ENCODE measurements around the gene MRPS34. TPM values are rescaled to one million over a fixed set of nuclear protein-coding genes. Genes with fewer than 3 reads are reported as not detected.

Gene MRPS34
- total and polyA plus RNA-seq, 10 of the 15 experiments (the other 5 are each of a cell fraction or from before 2014, with no cell fraction given) = 3.6 to 285 (median 147) TPM

DNA sequence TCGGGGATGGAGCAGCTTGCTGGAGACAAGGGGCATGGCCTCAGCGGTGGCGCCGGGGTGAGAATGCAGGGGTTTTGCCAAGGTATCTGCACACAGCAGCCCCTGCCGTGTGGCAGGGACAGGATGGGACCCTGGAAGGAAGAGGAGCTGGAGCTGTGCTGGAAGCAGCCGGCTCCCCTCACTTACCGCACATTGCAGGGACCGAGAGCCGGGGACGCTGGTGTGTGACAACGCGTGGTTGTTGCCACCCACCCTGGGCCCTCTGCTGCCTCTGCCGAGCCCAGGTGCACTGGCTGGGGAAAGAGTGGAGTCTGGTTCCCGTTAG lies 12.9 kb upstream of the MRPS34 start (continued):
- TF ChIP-seq, protein P1, sequence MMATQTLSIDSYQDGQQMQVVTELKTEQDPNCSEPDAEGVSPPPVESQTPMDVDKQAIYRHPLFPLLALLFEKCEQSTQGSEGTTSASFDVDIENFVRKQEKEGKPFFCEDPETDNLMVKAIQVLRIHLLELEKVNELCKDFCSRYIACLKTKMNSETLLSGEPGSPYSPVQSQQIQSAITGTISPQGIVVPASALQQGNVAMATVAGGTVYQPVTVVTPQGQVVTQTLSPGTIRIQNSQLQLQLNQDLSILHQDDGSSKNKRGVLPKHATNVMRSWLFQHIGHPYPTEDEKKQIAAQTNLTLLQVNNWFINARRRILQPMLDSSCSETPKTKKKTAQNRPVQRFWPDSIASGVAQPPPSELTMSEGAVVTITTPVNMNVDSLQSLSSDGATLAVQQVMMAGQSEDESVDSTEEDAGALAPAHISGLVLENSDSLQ (IDR thresholded peaks at IDR 0.05) = no peak
- TF ChIP-seq TAF1 (IDR thresholded peaks at IDR 0.05; ENCODE audit: borderline replicate concordance, low read depth, low read length) (no peak), ASH2L (IDR thresholded peaks at IDR 0.05; ENCODE audit: borderline replicate concordance, low read depth) (no peak), RELA (IDR thresholded peaks at IDR 0.05; ENCODE audit: borderline replicate concordance, partially characterized antibody) (no peak), CHD1 (IDR thresholded peaks at IDR 0.05; ENCODE audit: low read depth, low read length) (no peak), ESRRA (IDR thresholded peaks at IDR 0.05; ENCODE audit: low read length) (no peak)
- TF ChIP-seq, protein P2, sequence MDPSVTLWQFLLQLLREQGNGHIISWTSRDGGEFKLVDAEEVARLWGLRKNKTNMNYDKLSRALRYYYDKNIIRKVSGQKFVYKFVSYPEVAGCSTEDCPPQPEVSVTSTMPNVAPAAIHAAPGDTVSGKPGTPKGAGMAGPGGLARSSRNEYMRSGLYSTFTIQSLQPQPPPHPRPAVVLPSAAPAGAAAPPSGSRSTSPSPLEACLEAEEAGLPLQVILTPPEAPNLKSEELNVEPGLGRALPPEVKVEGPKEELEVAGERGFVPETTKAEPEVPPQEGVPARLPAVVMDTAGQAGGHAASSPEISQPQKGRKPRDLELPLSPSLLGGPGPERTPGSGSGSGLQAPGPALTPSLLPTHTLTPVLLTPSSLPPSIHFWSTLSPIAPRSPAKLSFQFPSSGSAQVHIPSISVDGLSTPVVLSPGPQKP (IDR thresholded peaks at IDR 0.05; ENCODE audit: low read depth, low read length) = no peak
- TF ChIP-seq, protein P3, sequence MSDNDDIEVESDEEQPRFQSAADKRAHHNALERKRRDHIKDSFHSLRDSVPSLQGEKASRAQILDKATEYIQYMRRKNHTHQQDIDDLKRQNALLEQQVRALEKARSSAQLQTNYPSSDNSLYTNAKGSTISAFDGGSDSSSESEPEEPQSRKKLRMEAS (IDR thresholded peaks at IDR 0.05; ENCODE audit: low read depth, low read length) = no peak

DNA sequence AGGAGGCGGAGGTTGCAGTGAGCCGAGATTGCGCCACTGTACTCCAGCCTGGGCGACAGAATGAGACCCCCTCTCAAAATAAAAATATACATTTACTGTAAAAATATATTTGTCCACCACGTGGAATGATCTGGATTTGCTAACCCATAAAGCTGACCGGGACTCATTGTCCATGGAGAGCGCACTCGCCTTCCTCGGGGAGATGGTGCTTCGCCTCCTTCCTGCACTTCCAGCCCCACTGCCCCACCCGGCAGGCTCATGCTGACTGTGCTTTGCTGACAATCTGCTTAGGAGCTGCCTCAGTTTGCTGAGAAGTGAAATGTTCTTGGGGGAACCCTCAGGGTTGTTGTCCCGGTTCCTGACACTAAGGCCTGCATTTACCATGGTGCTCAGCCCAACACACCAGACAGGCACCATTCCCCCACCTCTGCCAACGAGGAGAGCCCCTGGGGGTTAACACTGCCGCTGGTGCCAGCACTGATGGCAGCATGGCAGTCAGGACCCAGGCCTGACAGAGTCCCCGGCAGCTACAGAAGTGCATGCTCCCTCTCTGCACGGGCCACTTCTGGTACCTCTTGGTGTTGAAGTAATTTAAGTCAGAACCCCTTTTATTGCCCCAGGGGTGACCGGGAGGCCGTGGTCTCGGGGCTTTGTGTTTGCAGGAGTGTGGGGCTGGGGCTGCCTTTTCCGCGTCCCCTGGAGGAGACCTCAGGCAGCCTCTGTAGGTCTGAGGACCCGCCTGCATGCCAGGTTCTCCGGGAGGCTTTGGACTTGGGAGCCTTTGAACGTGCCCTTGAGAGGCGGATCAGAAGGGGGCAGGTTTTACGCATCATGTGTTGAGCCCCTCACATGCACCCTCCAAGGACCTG lies 12.3 kb upstream of the MRPS34 start:
- H2AFZ ChIP-seq (ENCODE audit: control insufficient read depth, low read depth, low read length) = no peak overlapping the region
- H3K9me3 ChIP-seq (replicated peaks; ENCODE audit: control insufficient read depth, insufficient read depth, low read length) = no peaks in the 10 kb centered on the region
- FAIRE-seq = no peak
- ChIA-PET POLR2A (no interaction called here), RAD21 (ENCODE audit: unreplicated experiment) (no interaction called here), CTCF (no interaction called here), SMC1A (ENCODE audit: uncharacterized antibody, unreplicated experiment) (no interaction called here)
- intact Hi-C loops (cut with micrococcal nuclease; ENCODE audit: unreplicated experiment) (no loop called here), in situ Hi-C loops (cut with MboI) (no loop called here)
- H3K27ac ChIP-seq (ENCODE audit: control insufficient read depth, insufficient read depth) = no peak overlapping the region
- H4K20me1 ChIP-seq (ENCODE audit: control insufficient read depth, insufficient read depth) = no peaks in the 10 kb centered on the region
- ATAC-seq = no peak
- BruUV-seq (replicated peaks) = no TSS peak
- WGBS (ENCODE audit: insufficient coverage, insufficient replicate concordance, low lambda C conversion rate, missing lambda C conversion rate) = 94% methylated on average over 26 of the region's 26 CpGs
- 0 out of 2 replicates have a peak overlapping the region, but pooled peaks have one; percentile 17 for H3K4me2 ChIP-seq (ENCODE audit: control insufficient read depth, insufficient read depth)
- no peaks in the 10 kb centered on the region for H3K27me3 ChIP-seq (replicated peaks in 1 of 2; ENCODE audit: control insufficient read depth in 2 of 2, insufficient read depth in 2 of 2, low read length in 1 of 2)
- H3K9ac ChIP-seq (ENCODE audit: control insufficient read depth, insufficient read depth, low read length) = no peak overlapping the region
- H3K36me3 ChIP-seq (ENCODE audit: control insufficient read depth in 2 of 2, insufficient read depth in 2 of 2, low read length in 1 of 2) = peaks cover 4 to 8% of the 10 kb centered on the region in 2 experiments; a peak in 3 of 4 replicates
- H3K4me3 ChIP-seq = no peak overlapping the region
- H3K4me1 ChIP-seq (ENCODE audit: control insufficient read depth, insufficient read depth, low read length) = peaks cover 6% of the 10 kb centered on the region; the same call in 1 of the 2 replicates
- no peak for DNase-seq (ENCODE audit: low read depth, low spot score)
- H3K79me2 ChIP-seq (ENCODE audit: control insufficient read depth, insufficient read depth, low read length) = peaks cover 15% of the 10 kb centered on the region
- TF ChIP-seq CBFB (IDR thresholded peaks at IDR 0.05; ENCODE audit: low read depth) (no peak), CREB1 (IDR thresholded peaks at IDR 0.05; ENCODE audit: low read depth) (no peak), RAD21 (IDR thresholded peaks at IDR 0.05; ENCODE audit: insufficient read depth, low read depth, low read length) (no peak), RBBP5 (conservative IDR thresholded peaks at IDR 0.05) (no peak), KDM1A (IDR thresholded peaks at IDR 0.05; ENCODE audit: borderline replicate concordance) (no peak)
- TF ChIP-seq, protein P4, sequence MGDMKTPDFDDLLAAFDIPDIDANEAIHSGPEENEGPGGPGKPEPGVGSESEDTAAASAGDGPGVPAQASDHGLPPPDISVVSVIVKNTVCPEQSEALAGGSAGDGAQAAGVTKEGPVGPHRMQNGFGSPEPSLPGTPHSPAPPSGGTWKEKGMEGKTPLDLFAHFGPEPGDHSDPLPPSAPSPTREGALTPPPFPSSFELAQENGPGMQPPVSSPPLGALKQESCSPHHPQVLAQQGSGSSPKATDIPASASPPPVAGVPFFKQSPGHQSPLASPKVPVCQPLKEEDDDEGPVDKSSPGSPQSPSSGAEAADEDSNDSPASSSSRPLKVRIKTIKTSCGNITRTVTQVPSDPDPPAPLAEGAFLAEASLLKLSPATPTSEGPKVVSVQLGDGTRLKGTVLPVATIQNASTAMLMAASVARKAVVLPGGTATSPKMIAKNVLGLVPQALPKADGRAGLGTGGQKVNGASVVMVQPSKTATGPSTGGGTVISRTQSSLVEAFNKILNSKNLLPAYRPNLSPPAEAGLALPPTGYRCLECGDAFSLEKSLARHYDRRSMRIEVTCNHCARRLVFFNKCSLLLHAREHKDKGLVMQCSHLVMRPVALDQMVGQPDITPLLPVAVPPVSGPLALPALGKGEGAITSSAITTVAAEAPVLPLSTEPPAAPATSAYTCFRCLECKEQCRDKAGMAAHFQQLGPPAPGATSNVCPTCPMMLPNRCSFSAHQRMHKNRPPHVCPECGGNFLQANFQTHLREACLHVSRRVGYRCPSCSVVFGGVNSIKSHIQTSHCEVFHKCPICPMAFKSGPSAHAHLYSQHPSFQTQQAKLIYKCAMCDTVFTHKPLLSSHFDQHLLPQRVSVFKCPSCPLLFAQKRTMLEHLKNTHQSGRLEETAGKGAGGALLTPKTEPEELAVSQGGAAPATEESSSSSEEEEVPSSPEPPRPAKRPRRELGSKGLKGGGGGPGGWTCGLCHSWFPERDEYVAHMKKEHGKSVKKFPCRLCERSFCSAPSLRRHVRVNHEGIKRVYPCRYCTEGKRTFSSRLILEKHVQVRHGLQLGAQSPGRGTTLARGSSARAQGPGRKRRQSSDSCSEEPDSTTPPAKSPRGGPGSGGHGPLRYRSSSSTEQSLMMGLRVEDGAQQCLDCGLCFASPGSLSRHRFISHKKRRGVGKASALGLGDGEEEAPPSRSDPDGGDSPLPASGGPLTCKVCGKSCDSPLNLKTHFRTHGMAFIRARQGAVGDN (IDR thresholded peaks at IDR 0.05) = no peak

Data from GM12878 (cell line).